HepG2 (cell line): ENCODE measurements around the gene CHCHD5. TPM values are rescaled to one million over a fixed set of nuclear protein-coding genes. Genes with fewer than 3 reads are reported as not detected.

Experiments
- DNMT3B ChIP-seq: conservative IDR thresholded peaks from 2 replicates; pipeline ENCODE4 v1.6.1; 2016; ENCODE audit warnings: missing biosample characterization, control low read depth
- FOSL2 ChIP-seq: sonication (generic); formaldehyde crosslinking; IDR thresholded peaks from 2 replicates; pipeline ENCODE4 v1.4.0; 2020; ENCODE audit warnings: missing genetic modification reagents
- JUND ChIP-seq: sonication (generic); formaldehyde crosslinking; IDR thresholded peaks from 2 replicates; pipeline ENCODE4 v1.8.0; 2022; ENCODE audit warnings: mild to moderate bottlenecking, missing genetic modification reagents
- NFKB2 ChIP-seq: sonication (generic); formaldehyde crosslinking; IDR thresholded peaks from 2 replicates; pipeline ENCODE4 v1.4.0; 2020; ENCODE audit warnings: missing genetic modification reagents, borderline replicate concordance
- SMAD9 ChIP-seq: sonication (generic); formaldehyde crosslinking; IDR thresholded peaks from 2 replicates; pipeline ENCODE4 v1.5.1; 2020; ENCODE audit warnings: mild to moderate bottlenecking, missing genetic modification reagents
- ZNF230 ChIP-seq: sonication (generic); formaldehyde crosslinking; IDR thresholded peaks from 2 replicates; pipeline ENCODE4 v1.4.0; 2020; ENCODE audit warnings: mild to moderate bottlenecking, missing genetic modification reagents
- ZNF598 ChIP-seq: sonication (generic); formaldehyde crosslinking; IDR thresholded peaks from 2 replicates; pipeline ENCODE4 v1.5.1; 2020; ENCODE audit warnings: mild to moderate bottlenecking, missing genetic modification reagents, borderline replicate concordance
- ZNF616 ChIP-seq: sonication (generic); formaldehyde crosslinking; IDR thresholded peaks from 2 replicates; pipeline ENCODE4 v1.5.0; 2020; ENCODE audit warnings: low read depth, mild to moderate bottlenecking, missing genetic modification reagents
- ZNF619 ChIP-seq: sonication (generic); formaldehyde crosslinking; IDR thresholded peaks from 2 replicates; pipeline ENCODE4 v1.4.0; 2020; ENCODE audit warnings: mild to moderate bottlenecking, missing genetic modification reagents
- ZSCAN31 ChIP-seq: sonication (generic); formaldehyde crosslinking; IDR thresholded peaks from 2 replicates; pipeline ENCODE4 v1.5.0; 2020; ENCODE audit warnings: low read depth, mild to moderate bottlenecking, missing genetic modification reagents
- polyA plus RNA-seq, 8 experiments: library from polyadenylated mRNA; depleted of rRNA in 3 of 8; stranded (reverse) in 7 of 8; unstranded in 1 of 8; fragments of >200 nt; fragmentation: Illumina TruSeq in 4 of 8; extraction: Trizol in 4 of 8; gene quantifications; 2 replicates each; pipeline versions ENCODE4 v1.2.1 to v1.2.3, GENCODE V29; 2011 to 2016; ENCODE audit warnings: low read depth in 4 of 8, missing spikeins in 1 of 8, mixed read lengths in 1 of 8; ENCODE audit not compliant: insufficient read depth in 1 of 8
- total RNA-seq, 5 experiments: library from RNA; depleted of rRNA; stranded (reverse); fragments of >200 nt; fragmentation: Illumina TruSeq; extraction: Trizol; gene quantifications; 2 replicates each; pipeline ENCODE4 v1.2.3, GENCODE V29; 2016; ENCODE audit warnings: low read depth in 1 of 5
- TF ChIP-seq, protein P1 (sequence below): sonication (generic); formaldehyde crosslinking; IDR thresholded peaks from 2 replicates; pipeline ENCODE4 v1.4.0; 2020; ENCODE audit warnings: missing genetic modification reagents, borderline replicate concordance
- TF ChIP-seq, protein P2 (sequence below), 2 experiments: fragments of 450-650 bp in 1 of 2; sonication (generic) in 1 of 2; formaldehyde crosslinking in 1 of 2; IDR thresholded peaks; 2 replicates each; pipeline versions ENCODE4 v1.6.1 to v1.8.0; 2016 to 2022; ENCODE audit warnings: antibody characterized with exemption in 1 of 2, mild to moderate bottlenecking in 1 of 2, missing genetic modification reagents in 1 of 2
- TF ChIP-seq, protein P3 (sequence below): sonication (generic); formaldehyde crosslinking; IDR thresholded peaks from 2 replicates; pipeline ENCODE4 v1.5.0; 2020; ENCODE audit warnings: mild to moderate bottlenecking, missing genetic modification reagents

CHCHD5 gene
- total and polyA plus RNA-seq, 2 of the 13 experiments (the other 11 are each of a cell fraction or from before 2014, with no cell fraction given), result 19.0 to 23.9 TPM

DNA sequence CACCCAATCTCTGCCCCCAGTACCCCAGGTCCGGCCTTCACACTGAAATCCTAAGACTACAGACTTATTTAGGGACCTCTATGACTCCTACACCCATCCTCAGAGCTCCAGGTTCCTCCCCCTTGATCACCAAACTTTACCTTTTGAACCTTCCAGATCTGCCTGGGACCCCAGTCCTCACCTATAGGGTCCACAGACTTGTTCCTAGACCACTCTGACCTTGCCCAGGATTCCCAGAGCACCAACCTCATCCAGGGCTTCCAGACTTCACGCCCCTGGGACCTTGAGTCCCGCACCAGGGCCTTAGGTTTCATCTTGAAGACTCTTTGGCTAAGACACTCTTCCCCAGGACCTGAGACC lies 462 bp downstream of the CHCHD5 start (continued):
- peak; percentile 26; the same call in 1 of the 2 replicates for TF ChIP-seq ZNF598
- TF ChIP-seq, protein P1, sequence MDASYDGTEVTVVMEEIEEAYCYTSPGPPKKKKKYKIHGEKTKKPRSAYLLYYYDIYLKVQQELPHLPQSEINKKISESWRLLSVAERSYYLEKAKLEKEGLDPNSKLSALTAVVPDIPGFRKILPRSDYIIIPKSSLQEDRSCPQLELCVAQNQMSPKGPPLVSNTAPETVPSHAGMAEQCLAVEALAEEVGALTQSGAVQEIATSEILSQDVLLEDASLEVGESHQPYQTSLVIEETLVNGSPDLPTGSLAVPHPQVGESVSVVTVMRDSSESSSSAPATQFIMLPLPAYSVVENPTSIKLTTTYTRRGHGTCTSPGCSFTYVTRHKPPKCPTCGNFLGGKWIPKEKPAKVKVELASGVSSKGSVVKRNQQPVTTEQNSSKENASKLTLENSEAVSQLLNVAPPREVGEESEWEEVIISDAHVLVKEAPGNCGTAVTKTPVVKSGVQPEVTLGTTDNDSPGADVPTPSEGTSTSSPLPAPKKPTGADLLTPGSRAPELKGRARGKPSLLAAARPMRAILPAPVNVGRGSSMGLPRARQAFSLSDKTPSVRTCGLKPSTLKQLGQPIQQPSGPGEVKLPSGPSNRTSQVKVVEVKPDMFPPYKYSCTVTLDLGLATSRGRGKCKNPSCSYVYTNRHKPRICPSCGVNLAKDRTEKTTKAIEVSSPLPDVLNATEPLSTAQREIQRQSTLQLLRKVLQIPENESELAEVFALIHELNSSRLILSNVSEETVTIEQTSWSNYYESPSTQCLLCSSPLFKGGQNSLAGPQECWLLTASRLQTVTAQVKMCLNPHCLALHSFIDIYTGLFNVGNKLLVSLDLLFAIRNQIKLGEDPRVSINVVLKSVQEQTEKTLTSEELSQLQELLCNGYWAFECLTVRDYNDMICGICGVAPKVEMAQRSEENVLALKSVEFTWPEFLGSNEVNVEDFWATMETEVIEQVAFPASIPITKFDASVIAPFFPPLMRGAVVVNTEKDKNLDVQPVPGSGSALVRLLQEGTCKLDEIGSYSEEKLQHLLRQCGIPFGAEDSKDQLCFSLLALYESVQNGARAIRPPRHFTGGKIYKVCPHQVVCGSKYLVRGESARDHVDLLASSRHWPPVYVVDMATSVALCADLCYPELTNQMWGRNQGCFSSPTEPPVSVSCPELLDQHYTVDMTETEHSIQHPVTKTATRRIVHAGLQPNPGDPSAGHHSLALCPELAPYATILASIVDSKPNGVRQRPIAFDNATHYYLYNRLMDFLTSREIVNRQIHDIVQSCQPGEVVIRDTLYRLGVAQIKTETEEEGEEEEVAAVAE (CRISPR knock-in tag), result no peak
- no peak for TF ChIP-seq ZSCAN31 (CRISPR knock-in tag)
- peak; percentile 25; the same call in 1 of the 2 replicates for TF ChIP-seq ZNF616 (CRISPR knock-in tag)
- TF ChIP-seq FOSL2 (CRISPR knock-in tag), result peak; percentile 38; the same call in 1 of the 2 replicates
- peak; percentile 7; the same call in 1 of the 2 replicates for TF ChIP-seq ZNF619 (CRISPR knock-in tag)
- 0 out of 2 replicates have a peak, but pooled peaks have one; percentile 22 for TF ChIP-seq SMAD9 (CRISPR knock-in tag)
- TF ChIP-seq, protein P2, sequence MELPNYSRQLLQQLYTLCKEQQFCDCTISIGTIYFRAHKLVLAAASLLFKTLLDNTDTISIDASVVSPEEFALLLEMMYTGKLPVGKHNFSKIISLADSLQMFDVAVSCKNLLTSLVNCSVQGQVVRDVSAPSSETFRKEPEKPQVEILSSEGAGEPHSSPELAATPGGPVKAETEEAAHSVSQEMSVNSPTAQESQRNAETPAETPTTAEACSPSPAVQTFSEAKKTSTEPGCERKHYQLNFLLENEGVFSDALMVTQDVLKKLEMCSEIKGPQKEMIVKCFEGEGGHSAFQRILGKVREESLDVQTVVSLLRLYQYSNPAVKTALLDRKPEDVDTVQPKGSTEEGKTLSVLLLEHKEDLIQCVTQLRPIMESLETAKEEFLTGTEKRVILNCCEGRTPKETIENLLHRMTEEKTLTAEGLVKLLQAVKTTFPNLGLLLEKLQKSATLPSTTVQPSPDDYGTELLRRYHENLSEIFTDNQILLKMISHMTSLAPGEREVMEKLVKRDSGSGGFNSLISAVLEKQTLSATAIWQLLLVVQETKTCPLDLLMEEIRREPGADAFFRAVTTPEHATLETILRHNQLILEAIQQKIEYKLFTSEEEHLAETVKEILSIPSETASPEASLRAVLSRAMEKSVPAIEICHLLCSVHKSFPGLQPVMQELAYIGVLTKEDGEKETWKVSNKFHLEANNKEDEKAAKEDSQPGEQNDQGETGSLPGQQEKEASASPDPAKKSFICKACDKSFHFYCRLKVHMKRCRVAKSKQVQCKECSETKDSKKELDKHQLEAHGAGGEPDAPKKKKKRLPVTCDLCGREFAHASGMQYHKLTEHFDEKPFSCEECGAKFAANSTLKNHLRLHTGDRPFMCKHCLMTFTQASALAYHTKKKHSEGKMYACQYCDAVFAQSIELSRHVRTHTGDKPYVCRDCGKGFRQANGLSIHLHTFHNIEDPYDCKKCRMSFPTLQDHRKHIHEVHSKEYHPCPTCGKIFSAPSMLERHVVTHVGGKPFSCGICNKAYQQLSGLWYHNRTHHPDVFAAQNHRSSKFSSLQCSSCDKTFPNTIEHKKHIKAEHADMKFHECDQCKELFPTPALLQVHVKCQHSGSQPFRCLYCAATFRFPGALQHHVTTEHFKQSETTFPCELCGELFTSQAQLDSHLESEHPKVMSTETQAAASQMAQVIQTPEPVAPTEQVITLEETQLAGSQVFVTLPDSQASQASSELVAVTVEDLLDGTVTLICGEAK (IDR thresholded peaks at IDR 0.05), result no peak
- TF ChIP-seq, protein P2 (CRISPR knock-in tag; IDR thresholded peaks at IDR 0.05), result no peak
- TF ChIP-seq, protein P3, sequence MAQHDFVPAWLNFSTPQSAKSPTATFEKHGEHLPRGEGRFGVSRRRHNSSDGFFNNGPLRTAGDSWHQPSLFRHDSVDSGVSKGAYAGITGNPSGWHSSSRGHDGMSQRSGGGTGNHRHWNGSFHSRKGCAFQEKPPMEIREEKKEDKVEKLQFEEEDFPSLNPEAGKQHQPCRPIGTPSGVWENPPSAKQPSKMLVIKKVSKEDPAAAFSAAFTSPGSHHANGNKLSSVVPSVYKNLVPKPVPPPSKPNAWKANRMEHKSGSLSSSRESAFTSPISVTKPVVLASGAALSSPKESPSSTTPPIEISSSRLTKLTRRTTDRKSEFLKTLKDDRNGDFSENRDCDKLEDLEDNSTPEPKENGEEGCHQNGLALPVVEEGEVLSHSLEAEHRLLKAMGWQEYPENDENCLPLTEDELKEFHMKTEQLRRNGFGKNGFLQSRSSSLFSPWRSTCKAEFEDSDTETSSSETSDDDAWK (CRISPR knock-in tag), result no peak
- TF ChIP-seq ZNF230 (CRISPR knock-in tag), result no peak
- 0 out of 2 replicates have a peak, but pooled peaks have one; percentile 45 for TF ChIP-seq NFKB2
- 0 out of 2 replicates have a peak, but pooled peaks have one; percentile 5 for TF ChIP-seq DNMT3B (CRISPR knock-in tag)
- TF ChIP-seq JUND (CRISPR knock-in tag), result 0 out of 2 replicates have a peak, but pooled peaks have one; percentile 1
